Neural cell (in vitro differentiated cells): ENCODE data around the gene WRAP73. TPM values are rescaled to one million over a fixed set of nuclear protein-coding genes. Genes with fewer than 3 reads are reported as not detected.

Source experiments
- H2AFZ ChIP-seq: fragments of 200-600, 300-800 bp; sonication (generic), shearing (Covaris generic); 2 replicates; pipeline ENCODE4 v1.6.0; 2014; ENCODE audit warnings: low read depth, mild to moderate bottlenecking, antibody characterized with exemption, low read length, moderate library complexity
- H3F3A ChIP-seq: fragments of 200-600 bp; shearing (Covaris generic); 2 replicates; pipeline ENCODE4 v1.6.1; 2016; ENCODE audit warnings: mild to moderate bottlenecking, moderate library complexity, mixed read lengths, antibody characterized with exemption, low read length; ENCODE audit not compliant: insufficient read depth, poor library complexity, severe bottlenecking
- H3K27ac ChIP-seq: fragments of 200-600, 300-800 bp; sonication (generic), shearing (Covaris generic); 2 replicates; pipeline ENCODE4 v1.5.1; 2014; ENCODE audit warnings: mild to moderate bottlenecking, low read length, moderate library complexity
- H3K27me3 ChIP-seq: fragments of 300-800, 200-600 bp; sonication (generic), shearing (Covaris generic); 2 replicates; pipeline ENCODE4 v1.6.0; 2014; ENCODE audit warnings: mild to moderate bottlenecking, low read depth, low read length, moderate library complexity; ENCODE audit not compliant: insufficient read depth
- H3K36me3 ChIP-seq: fragments of 300-800, 200-600 bp; sonication (generic), shearing (Covaris generic); 2 replicates; pipeline ENCODE4 v1.5.1; 2014; ENCODE audit warnings: mild to moderate bottlenecking, antibody characterized with exemption, low read length, moderate library complexity; ENCODE audit not compliant: insufficient read depth
- H3K4me2 ChIP-seq: fragments of 300-800, 200-600 bp; sonication (generic), shearing (Covaris generic); 2 replicates; pipeline ENCODE4 v1.6.0; 2014; ENCODE audit warnings: mild to moderate bottlenecking, low read length
- H3K4me3 ChIP-seq: fragments of 300-800, 200-600 bp; sonication (generic), shearing (Covaris generic); 2 replicates; pipeline ENCODE4 v1.5.1; 2014; ENCODE audit warnings: mild to moderate bottlenecking, low read length, moderate library complexity
- H3K79me2 ChIP-seq: fragments of 200-600 bp; shearing (Covaris generic); replicated peaks from 2 replicates; pipeline ENCODE4 v1.6.0; 2014; ENCODE audit warnings: mild to moderate bottlenecking, low read length, moderate library complexity; ENCODE audit not compliant: insufficient read depth
- H3K9ac ChIP-seq: fragments of 300-800, 200-600 bp; sonication (generic), shearing (Covaris generic); 2 replicates; pipeline ENCODE4 v1.6.1; 2016; ENCODE audit warnings: mild to moderate bottlenecking, low read length, mixed read lengths
- H3K9me2 ChIP-seq: fragments of 200-600 bp; shearing (Covaris generic); 2 replicates; pipeline ENCODE4 v1.6.1; 2016; ENCODE audit warnings: mild to moderate bottlenecking, low read length, mixed read lengths; ENCODE audit not compliant: insufficient read depth
- H3K9me3 ChIP-seq: fragments of 200-600, 300-800 bp; sonication (generic), shearing (Covaris generic); 2 replicates; pipeline ENCODE4 v1.6.1; 2016; ENCODE audit warnings: mild to moderate bottlenecking, mixed run types, low read length, moderate library complexity, mixed read lengths
- H4K20me1 ChIP-seq: fragments of 200-600 bp; shearing (Covaris generic); 2 replicates; pipeline ENCODE4 v1.6.1; 2016; ENCODE audit warnings: mild to moderate bottlenecking, mixed run types; ENCODE audit not compliant: insufficient read depth
- EP300 ChIP-seq: fragments of 450-650 bp; conservative IDR thresholded peaks from 2 replicates; pipeline ENCODE4 v1.6.1; 2014; ENCODE audit warnings: antibody characterized with exemption, mild to moderate bottlenecking, moderate library complexity; ENCODE audit not compliant: poor library complexity, severe bottlenecking
- EZH2 ChIP-seq: fragments of 200-600, 300-800 bp; shearing (Covaris generic), sonication (generic); IDR thresholded peaks from 2 replicates; pipeline ENCODE4 v1.6.1; 2014; ENCODE audit warnings: antibody characterized with exemption, low read length, borderline replicate concordance, mild to moderate bottlenecking; ENCODE audit not compliant: insufficient read depth, poor library complexity, severe bottlenecking
- MXI1 ChIP-seq: fragments of 450-650 bp; conservative IDR thresholded peaks from 2 replicates; pipeline ENCODE4 v1.6.1; 2014; ENCODE audit warnings: antibody characterized with exemption, mild to moderate bottlenecking; ENCODE audit not compliant: poor library complexity, severe bottlenecking
- POLR2AphosphoS5 ChIP-seq: IDR thresholded peaks from 2 replicates; pipeline ENCODE4 v1.6.1; 2012
- RAD21 ChIP-seq: fragments of 450-650 bp; conservative IDR thresholded peaks from 2 replicates; pipeline ENCODE4 v1.6.1; 2014; ENCODE audit warnings: antibody characterized with exemption, mild to moderate bottlenecking, moderate library complexity
- REST ChIP-seq: IDR thresholded peaks from 2 replicates; pipeline ENCODE4 v1.6.1; 2012; ENCODE audit warnings: borderline replicate concordance
- SMC3 ChIP-seq: fragments of 450-650 bp; conservative IDR thresholded peaks from 2 replicates; pipeline ENCODE4 v1.6.1; 2014; ENCODE audit warnings: antibody characterized with exemption, mild to moderate bottlenecking, moderate library complexity; ENCODE audit not compliant: poor library complexity
- TAF1 ChIP-seq: IDR thresholded peaks from 2 replicates; pipeline ENCODE4 v1.6.1; 2012; ENCODE audit warnings: low read depth
- polyA plus RNA-seq: library from polyadenylated mRNA; depleted of rRNA; stranded (reverse); fragments of >200 nt; gene quantifications from 2 replicates; pipeline ENCODE4 v1.2.3, GENCODE V29; 2014
- TF ChIP-seq, protein P1 (sequence below): fragments of 450-650 bp; IDR thresholded peaks from 2 replicates; pipeline ENCODE4 v1.5.1; 2014; ENCODE audit warnings: antibody characterized with exemption, mild to moderate bottlenecking, moderate library complexity; ENCODE audit not compliant: poor library complexity, severe bottlenecking

WRAP73 gene
- polyA plus RNA-seq, 1 donor from 2014 or later: 32.9 TPM

DNA sequence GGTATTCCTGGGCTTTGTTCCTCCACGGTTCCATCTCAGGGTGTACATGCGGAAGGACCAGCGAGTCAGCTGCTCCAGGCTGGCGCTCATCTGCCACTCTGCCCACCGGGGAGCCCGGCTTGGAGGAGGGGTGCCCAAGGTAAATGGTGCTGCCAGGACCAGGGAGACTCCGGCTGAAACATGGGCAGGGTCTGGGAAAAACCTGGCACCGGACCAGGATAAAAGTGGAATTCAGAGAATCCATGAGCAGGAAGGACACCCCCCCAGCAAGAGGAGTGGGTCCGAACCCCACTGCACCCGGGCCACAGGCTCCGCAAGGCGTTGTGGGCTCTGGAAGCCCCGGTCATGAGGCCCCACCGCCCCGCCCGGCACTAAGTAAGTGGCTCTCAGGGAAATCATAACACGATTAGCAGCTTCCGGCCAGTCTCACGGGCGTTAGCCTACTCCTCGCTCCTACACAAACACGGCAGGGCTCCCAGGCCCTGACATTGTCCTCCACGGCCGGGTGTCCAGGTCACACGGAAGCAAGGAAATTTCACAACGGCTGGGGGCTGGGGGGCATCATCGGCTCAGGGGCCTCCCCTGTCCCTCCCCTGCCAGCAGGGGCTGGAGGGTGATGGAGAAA is 59.7 kb downstream of the WRAP73 start:
- Histone ChIP-seq H3K79me2 (no peaks in the 10 kb centered on the region), H3F3A (no peaks in the 10 kb centered on the region), H3K9me2 (no peaks in the 10 kb centered on the region), H3K4me3 (no peak overlapping the region), H3K27me3 (no peaks in the 10 kb centered on the region), H3K27ac (no peak overlapping the region), H2AFZ (no peak overlapping the region), H3K4me2 (no peak overlapping the region), H3K36me3 (no peaks in the 10 kb centered on the region), H4K20me1 (no peaks in the 10 kb centered on the region), H3K9ac (no peak overlapping the region), H3K9me3 (no peaks in the 10 kb centered on the region)
- TF ChIP-seq POLR2AphosphoS5 (no peak), EP300 (no peak), EZH2 (no peak), TAF1 (no peak), REST (no peak), MXI1 (no peak), RAD21 (no peak), SMC3 (no peak)
- TF ChIP-seq, protein P1, sequence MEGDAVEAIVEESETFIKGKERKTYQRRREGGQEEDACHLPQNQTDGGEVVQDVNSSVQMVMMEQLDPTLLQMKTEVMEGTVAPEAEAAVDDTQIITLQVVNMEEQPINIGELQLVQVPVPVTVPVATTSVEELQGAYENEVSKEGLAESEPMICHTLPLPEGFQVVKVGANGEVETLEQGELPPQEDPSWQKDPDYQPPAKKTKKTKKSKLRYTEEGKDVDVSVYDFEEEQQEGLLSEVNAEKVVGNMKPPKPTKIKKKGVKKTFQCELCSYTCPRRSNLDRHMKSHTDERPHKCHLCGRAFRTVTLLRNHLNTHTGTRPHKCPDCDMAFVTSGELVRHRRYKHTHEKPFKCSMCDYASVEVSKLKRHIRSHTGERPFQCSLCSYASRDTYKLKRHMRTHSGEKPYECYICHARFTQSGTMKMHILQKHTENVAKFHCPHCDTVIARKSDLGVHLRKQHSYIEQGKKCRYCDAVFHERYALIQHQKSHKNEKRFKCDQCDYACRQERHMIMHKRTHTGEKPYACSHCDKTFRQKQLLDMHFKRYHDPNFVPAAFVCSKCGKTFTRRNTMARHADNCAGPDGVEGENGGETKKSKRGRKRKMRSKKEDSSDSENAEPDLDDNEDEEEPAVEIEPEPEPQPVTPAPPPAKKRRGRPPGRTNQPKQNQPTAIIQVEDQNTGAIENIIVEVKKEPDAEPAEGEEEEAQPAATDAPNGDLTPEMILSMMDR: no peak

DNA sequence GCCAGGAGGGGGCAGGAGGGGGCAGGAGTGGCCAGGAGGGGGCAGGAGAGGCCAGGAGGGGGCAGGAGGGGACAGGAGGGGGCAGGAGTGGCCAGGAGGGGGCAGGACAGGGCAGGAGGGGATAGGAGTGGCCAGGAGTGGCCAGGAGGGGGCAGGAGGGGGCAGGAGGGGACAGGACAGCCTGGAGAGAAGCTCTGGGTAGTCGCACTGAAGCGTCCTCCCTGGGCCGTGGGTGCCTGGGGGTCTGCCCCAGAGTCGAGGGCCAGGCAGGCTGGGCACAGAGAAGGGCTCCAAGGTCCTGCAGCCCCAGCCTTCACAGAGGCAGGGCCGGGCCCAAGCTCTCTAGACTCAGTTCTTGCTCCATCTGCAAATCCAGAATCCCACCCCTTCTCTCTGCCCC is 61.5 kb downstream of the WRAP73 start:
- H2AFZ ChIP-seq: no peak overlapping the region
- no peaks in the 10 kb centered on the region for H3K27me3 ChIP-seq
- H3K9me2 ChIP-seq: no peaks in the 10 kb centered on the region

More for the DNA sequence above, 61.5 kb downstream of the WRAP73 start:
- Histone ChIP-seq H3K4me2 (no peak overlapping the region), H4K20me1 (no peaks in the 10 kb centered on the region), H3K36me3 (no peaks in the 10 kb centered on the region), H3K27ac (no peak overlapping the region), H3K4me3 (no peak overlapping the region), H3K9ac (no peak overlapping the region), H3F3A (no peaks in the 10 kb centered on the region), H3K9me3 (no peaks in the 10 kb centered on the region), H3K79me2 (no peaks in the 10 kb centered on the region)
- TF ChIP-seq TAF1 (no peak), EP300 (no peak), MXI1 (no peak), RAD21 (no peak), POLR2AphosphoS5 (no peak), EZH2 (no peak), SMC3 (no peak), REST (no peak)
- TF ChIP-seq, protein P1: no peak
